IMR-90 (cell line): ENCODE results near the gene GGN. TPM values are rescaled to one million over a fixed set of nuclear protein-coding genes. Genes with fewer than 3 reads are reported as not detected.

Experiments used
- ATAC-seq: fragments of 200-7000 bp; cut with Tn5 transposase; 2 replicates; pipeline ENCODE4 v1.9.1; 2020; ENCODE audit warnings: low read depth, mild to moderate bottlenecking, moderate library complexity
- BruUV-seq: library from RNA; stranded (reverse); fragments of 400-500 nt; replicated peaks from 2 replicates; lab custom pipeline; 2021; lab: Mats Ljungman, UMichigan
- CTCF ChIA-PET: fragments of 300-600 bp; formaldehyde crosslinking; extraction: SDS; loops from one replicate; lab custom pipeline; 2021; ENCODE audit warnings: antibody characterized with exemption; lab: Yijun Ruan, JAX
- POLR2A ChIA-PET: fragments of 300-600 bp; sonication (Branson Sonifier 250); formaldehyde crosslinking; loops from one replicate; lab custom pipeline; 2022; ENCODE audit warnings: antibody characterized with exemption; ENCODE audit not compliant: unreplicated experiment; lab: Charles Lee
- DNase-seq: peaks from one replicate; pipeline ENCODE4 v3.0.0; 2013
- H2AFZ ChIP-seq: replicated peaks from 2 replicates; pipeline ENCODE3; 2013; ENCODE audit warnings: low read length, mild to moderate bottlenecking; ENCODE audit not compliant: poor library complexity
- H2AK5ac ChIP-seq: 2 replicates; pipeline ENCODE4 v1.6.1; 2013; ENCODE audit warnings: low read depth, low read length, inconsistent platforms
- H2AK9ac ChIP-seq: replicated peaks from 2 replicates; pipeline ENCODE3; 2013; ENCODE audit warnings: mild to moderate bottlenecking, low read depth, low read length, moderate library complexity; ENCODE audit not compliant: poor library complexity
- H2BK120ac ChIP-seq: 2 replicates; pipeline ENCODE4 v1.6.1; 2013; ENCODE audit warnings: low read depth, low read length, inconsistent platforms
- H2BK15ac ChIP-seq: 3 replicates; pipeline ENCODE4 v1.6.1; 2013; ENCODE audit warnings: low read depth, low read length, inconsistent platforms
- H2BK20ac ChIP-seq: 2 replicates; pipeline ENCODE4 v1.6.1; 2013; ENCODE audit warnings: low read depth, mild to moderate bottlenecking, inconsistent platforms, low read length, moderate library complexity
- H2BK5ac ChIP-seq: 2 replicates; pipeline ENCODE4 v1.6.1; 2013; ENCODE audit warnings: mild to moderate bottlenecking, low read depth, low read length, inconsistent platforms; ENCODE audit not compliant: poor library complexity, severe bottlenecking
- H3K14ac ChIP-seq: replicated peaks from 2 replicates; pipeline ENCODE4 v1.6.1; 2013; ENCODE audit warnings: low read depth, low read length, inconsistent platforms
- H3K18ac ChIP-seq: 2 replicates; pipeline ENCODE4 v1.6.1; 2013; ENCODE audit warnings: low read depth, low read length, control low read depth
- H3K23ac ChIP-seq: 2 replicates; pipeline ENCODE4 v1.6.1; 2013; ENCODE audit warnings: low read depth, low read length, inconsistent platforms
- H3K27ac ChIP-seq: 2 replicates; pipeline ENCODE4 v1.5.1; 2013; ENCODE audit warnings: mild to moderate bottlenecking, control low read depth, low read length; ENCODE audit not compliant: insufficient read depth
- H3K27me3 ChIP-seq: 2 replicates; pipeline ENCODE4 v1.6.1; 2013; ENCODE audit warnings: low read length; ENCODE audit not compliant: control insufficient read depth, insufficient read depth
- H3K36me3 ChIP-seq: 2 replicates; pipeline ENCODE4 v1.6.1; 2013; ENCODE audit warnings: low read length, mixed read lengths; ENCODE audit not compliant: control insufficient read depth, insufficient read depth
- H3K4ac ChIP-seq: 2 replicates; pipeline ENCODE4 v1.6.1; 2013; ENCODE audit warnings: low read depth, low read length, inconsistent platforms
- H3K4me1 ChIP-seq: 2 replicates; pipeline ENCODE4 v1.6.1; 2013; ENCODE audit warnings: low read length, mixed read lengths; ENCODE audit not compliant: control insufficient read depth, insufficient read depth
- H3K4me2 ChIP-seq: 2 replicates; pipeline ENCODE4 v1.6.1; 2013; ENCODE audit warnings: low read depth, mild to moderate bottlenecking, control low read depth, low read length, moderate library complexity
- H3K4me3 ChIP-seq: 2 replicates; pipeline ENCODE4 v1.5.1; 2013; ENCODE audit warnings: low read depth, mild to moderate bottlenecking, control low read depth, low read length, moderate library complexity; ENCODE audit not compliant: insufficient read depth
- H3K56ac ChIP-seq: 2 replicates; pipeline ENCODE4 v1.6.1; 2013; ENCODE audit warnings: low read length, inconsistent platforms; ENCODE audit not compliant: insufficient read depth; ENCODE audit errors: extremely low read depth
- H3K79me1 ChIP-seq, 2 experiments: 2 replicates each; pipeline ENCODE4 v1.6.1; 2013; ENCODE audit warnings: low read length in 2 of 2, inconsistent platforms in 1 of 2, low read depth in 1 of 2
- H3K9ac ChIP-seq: 2 replicates; pipeline ENCODE4 v1.6.1; 2013; ENCODE audit warnings: low read depth, low read length, control low read depth
- H3K9me1 ChIP-seq: 2 replicates; pipeline ENCODE4 v1.6.1; 2013; ENCODE audit warnings: low read length, inconsistent platforms; ENCODE audit not compliant: insufficient read depth
- H3K9me3 ChIP-seq: 2 replicates; pipeline ENCODE4 v1.6.1; 2013; ENCODE audit warnings: low read length; ENCODE audit not compliant: control insufficient read depth, insufficient read depth
- H4K20me1 ChIP-seq: 2 replicates; pipeline ENCODE4 v1.6.1; 2013; ENCODE audit warnings: low read length, inconsistent platforms; ENCODE audit not compliant: insufficient read depth
- H4K5ac ChIP-seq: 2 replicates; pipeline ENCODE4 v1.6.1; 2013; ENCODE audit warnings: mild to moderate bottlenecking, low read depth, low read length, control low read depth
- H4K8ac ChIP-seq, 2 experiments: 2 replicates each; pipeline ENCODE4 v1.6.1; 2013; ENCODE audit warnings: low read depth in 2 of 2, low read length in 2 of 2, control low read depth in 1 of 2, inconsistent platforms in 1 of 2
- H4K91ac ChIP-seq: 2 replicates; pipeline ENCODE4 v1.6.1; 2013; ENCODE audit warnings: low read depth, low read length, inconsistent platforms; ENCODE audit not compliant: insufficient read depth
- CEBPB ChIP-seq: IDR thresholded peaks from 2 replicates; pipeline ENCODE4 v1.6.1; 2012; ENCODE audit warnings: low read depth, low read length, improper control_type of control experiment
- FOS ChIP-seq: fragments of 150-350 bp; IDR thresholded peaks from 2 replicates; pipeline ENCODE4 v1.6.1; 2016; ENCODE audit warnings: low read depth, low read length
- MAFK ChIP-seq: IDR thresholded peaks from 2 replicates; pipeline ENCODE4 v1.6.1; 2012; ENCODE audit warnings: low read depth, low read length, improper control_type of control experiment
- MAZ ChIP-seq: IDR thresholded peaks from 2 replicates; pipeline ENCODE4 v1.6.1; 2012; ENCODE audit warnings: low read depth, mild to moderate bottlenecking, low read length, improper control_type of control experiment, moderate library complexity, borderline replicate concordance
- NFE2L2 ChIP-seq: fragments of 150-350 bp; IDR thresholded peaks from 2 replicates; pipeline ENCODE4 v1.6.1; 2016; ENCODE audit warnings: low read depth, mild to moderate bottlenecking, low read length
- POLR2A ChIP-seq: IDR thresholded peaks from 2 replicates; pipeline ENCODE4 v1.6.1; 2012; ENCODE audit warnings: mild to moderate bottlenecking, low read depth, low read length
- RAD21 ChIP-seq: IDR thresholded peaks from 2 replicates; pipeline ENCODE4 v1.6.1; 2012; ENCODE audit warnings: low read length, improper control_type of control experiment
- RCOR1 ChIP-seq: IDR thresholded peaks from 2 replicates; pipeline ENCODE4 v1.6.1; 2012; ENCODE audit warnings: mild to moderate bottlenecking, low read length, improper control_type of control experiment; ENCODE audit not compliant: insufficient replicate concordance
- RFX5 ChIP-seq: IDR thresholded peaks from 2 replicates; pipeline ENCODE4 v1.8.0; 2012; ENCODE audit warnings: low read depth, mild to moderate bottlenecking, low read length, moderate library complexity
- SMC3 ChIP-seq: fragments of 150-350 bp; IDR thresholded peaks from 2 replicates; pipeline ENCODE4 v1.6.1; 2016; ENCODE audit warnings: low read depth, mild to moderate bottlenecking, antibody characterized with exemption, low read length, moderate library complexity
- WGBS, 2 experiments: methylation state at CpG; one replicate each; pipeline versions ENCODE4 v1.1.5 to v1.1.7; 2013; ENCODE audit warnings: missing lambda C conversion rate in 2 of 2; ENCODE audit not compliant: insufficient read length in 1 of 2; ENCODE audit errors: extremely low coverage in 2 of 2; 5-methylcytosine and 5-hydroxymethylcytosine counted together
- dilution Hi-C: fragments of 300-500 bp; cut with HindIII; formaldehyde crosslinking; loops from one replicate; pipeline ENCODE4 v1.14.3; 2018; ENCODE audit warnings: low sequenced_read_pairs; ENCODE audit not compliant: unreplicated experiment
- in situ Hi-C: fragments of 300-500 bp; cut with MboI; formaldehyde crosslinking; loops from 3 replicates; pipeline ENCODE4 v1.14.3; 2019; ENCODE audit warnings: low sequenced_read_pairs, inconsistent platforms, mixed read lengths
- intact Hi-C: fragments of 100-400 bp; cut with micrococcal nuclease; formaldehyde crosslinking; loops from 2 replicates; pipeline ENCODE4 v1.10.0; 2022
- polyA plus RNA-seq, 3 experiments: library from polyadenylated mRNA; depleted of rRNA; stranded (reverse); fragments of >200 nt; gene quantifications; 2 replicates each; pipeline ENCODE4 v1.2.3, GENCODE V29; 2012; ENCODE audit warnings: low replicate concordance in 1 of 3
- total RNA-seq: library from RNA; depleted of rRNA; stranded (reverse); fragments of >200 nt; gene quantifications from 2 replicates; pipeline ENCODE4 v1.2.3, GENCODE V29; 2012
- TF ChIP-seq, protein P1 (sequence below): conservative IDR thresholded peaks from 2 replicates; pipeline ENCODE4 v1.5.1; 2012; ENCODE audit warnings: mild to moderate bottlenecking, low read depth, low read length, improper control_type of control experiment
- TF ChIP-seq, protein P2 (sequence below): fragments of 150-350 bp; IDR thresholded peaks from 2 replicates; pipeline ENCODE4 v1.6.1; 2016; ENCODE audit warnings: low read depth, mild to moderate bottlenecking, low read length, moderate library complexity, borderline replicate concordance

GGN gene
- total and polyA plus RNA-seq, 2 of the 4 experiments (the other 2 are of a cell fraction), result under 0.01 to 0.65 TPM

DNA sequence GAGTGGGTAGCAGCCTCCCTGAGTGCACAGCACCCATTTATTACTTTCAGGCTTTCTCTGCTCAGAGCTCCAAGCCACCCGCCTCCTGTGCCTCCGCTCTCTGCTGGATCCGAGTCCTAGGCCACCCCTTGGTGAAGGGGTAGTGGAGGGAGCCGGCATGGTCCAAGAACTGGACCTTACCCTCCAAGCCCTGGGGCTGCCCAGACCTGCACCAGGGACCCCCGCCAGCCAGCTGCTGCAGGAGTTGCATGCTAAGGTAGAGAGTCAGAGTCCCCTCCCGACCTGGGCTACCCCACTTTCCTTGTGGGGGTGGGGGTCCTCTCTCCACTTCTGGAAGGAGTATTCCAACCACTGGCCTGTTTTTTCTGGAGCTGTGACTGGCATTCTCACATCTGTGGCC lies 17.0 kb upstream of the GGN start:
- WGBS, 2 experiments, result no CpG with 5 or more reads among the region's 6 CpGs
- Histone ChIP-seq H3K56ac (no peak overlapping the region), H3K9me1 (0 out of 2 replicates have a peak, but pooled peaks cover 3% of the 10 kb centered on the region), H4K91ac (no peak overlapping the region), H2BK15ac (no peak overlapping the region), H4K5ac (no peak overlapping the region), H3K36me3 (peaks cover 11% of the 10 kb centered on the region; the same call in 1 of the 2 replicates), H2BK20ac (no peak overlapping the region), H3K14ac (no peak overlapping the region), H3K79me1 (peaks cover 6 to 12% of the 10 kb centered on the region in 2 experiments; a peak in 3 of 4 replicates), H3K4me2 (no peak overlapping the region), H2BK5ac (no peak overlapping the region), H4K8ac (no peak overlapping the region), H3K27me3 (no peaks in the 10 kb centered on the region), H3K9ac (no peak overlapping the region), H3K4ac (no peak overlapping the region), H3K4me3 (no peak overlapping the region), H2AK9ac (no peak overlapping the region), H3K27ac (no peak overlapping the region), H3K4me1 (no peaks in the 10 kb centered on the region), H3K18ac (no peak overlapping the region), H2AK5ac (no peak overlapping the region), H4K20me1 (no peaks in the 10 kb centered on the region), H3K23ac (no peak overlapping the region), H2BK120ac (no peak overlapping the region), H3K9me3 (no peaks in the 10 kb centered on the region), H2AFZ (no peak overlapping the region)
- in situ Hi-C loops, result loop anchor here (25.0 kb wide), 1 partner anchor 532 kb away; the partner anchor contains the start of genes MRPS12 and SARS2
- POLR2A ChIA-PET, result interaction anchor here (0.7 kb wide), 1 partner anchor 15 kb away, joined by 3 read pairs; no protein-coding TSS in a partner anchor
- no peak for DNase-seq
- no TSS peak for BruUV-seq
- dilution Hi-C loops, result no loop called here
- intact Hi-C loops, result no loop called here
- TF ChIP-seq NFE2L2 (no peak), CEBPB (no peak), MAZ (no peak), FOS (no peak), RCOR1 (no peak), SMC3 (no peak), MAFK (no peak), RAD21 (no peak), RFX5 (no peak), POLR2A (no peak)
- TF ChIP-seq, protein P1, sequence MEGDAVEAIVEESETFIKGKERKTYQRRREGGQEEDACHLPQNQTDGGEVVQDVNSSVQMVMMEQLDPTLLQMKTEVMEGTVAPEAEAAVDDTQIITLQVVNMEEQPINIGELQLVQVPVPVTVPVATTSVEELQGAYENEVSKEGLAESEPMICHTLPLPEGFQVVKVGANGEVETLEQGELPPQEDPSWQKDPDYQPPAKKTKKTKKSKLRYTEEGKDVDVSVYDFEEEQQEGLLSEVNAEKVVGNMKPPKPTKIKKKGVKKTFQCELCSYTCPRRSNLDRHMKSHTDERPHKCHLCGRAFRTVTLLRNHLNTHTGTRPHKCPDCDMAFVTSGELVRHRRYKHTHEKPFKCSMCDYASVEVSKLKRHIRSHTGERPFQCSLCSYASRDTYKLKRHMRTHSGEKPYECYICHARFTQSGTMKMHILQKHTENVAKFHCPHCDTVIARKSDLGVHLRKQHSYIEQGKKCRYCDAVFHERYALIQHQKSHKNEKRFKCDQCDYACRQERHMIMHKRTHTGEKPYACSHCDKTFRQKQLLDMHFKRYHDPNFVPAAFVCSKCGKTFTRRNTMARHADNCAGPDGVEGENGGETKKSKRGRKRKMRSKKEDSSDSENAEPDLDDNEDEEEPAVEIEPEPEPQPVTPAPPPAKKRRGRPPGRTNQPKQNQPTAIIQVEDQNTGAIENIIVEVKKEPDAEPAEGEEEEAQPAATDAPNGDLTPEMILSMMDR, result no peak
- TF ChIP-seq, protein P2, sequence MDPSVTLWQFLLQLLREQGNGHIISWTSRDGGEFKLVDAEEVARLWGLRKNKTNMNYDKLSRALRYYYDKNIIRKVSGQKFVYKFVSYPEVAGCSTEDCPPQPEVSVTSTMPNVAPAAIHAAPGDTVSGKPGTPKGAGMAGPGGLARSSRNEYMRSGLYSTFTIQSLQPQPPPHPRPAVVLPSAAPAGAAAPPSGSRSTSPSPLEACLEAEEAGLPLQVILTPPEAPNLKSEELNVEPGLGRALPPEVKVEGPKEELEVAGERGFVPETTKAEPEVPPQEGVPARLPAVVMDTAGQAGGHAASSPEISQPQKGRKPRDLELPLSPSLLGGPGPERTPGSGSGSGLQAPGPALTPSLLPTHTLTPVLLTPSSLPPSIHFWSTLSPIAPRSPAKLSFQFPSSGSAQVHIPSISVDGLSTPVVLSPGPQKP, result no peak
- no peak for ATAC-seq
- CTCF ChIA-PET, result interaction anchor here (0.8 kb wide), 1 partner anchor 12 kb away, joined by 4 read pairs; no protein-coding TSS in a partner anchor
